Hematopoietic multipotent progenitor cell (in vitro differentiated cells): ENCODE results near the gene PEX11A. TPM values are rescaled to one million over a fixed set of nuclear protein-coding genes. Genes with fewer than 3 reads are reported as not detected.

Source experiments
- DNase-seq, 3 donors: peaks; one replicate each; pipeline ENCODE4 v3.0.0-alpha.2; 2011 to 2015; ENCODE audit warnings: low read depth in 2 of 3, low spot score in 2 of 3
- total RNA-seq: library from RNA; depleted of rRNA; stranded (reverse); fragments of >200 nt; gene quantifications from one replicate; pipeline ENCODE4 v1.2.3, GENCODE V29; 2012

PEX11A gene
- total RNA-seq, 1 donor = 9.7 TPM

DNA sequence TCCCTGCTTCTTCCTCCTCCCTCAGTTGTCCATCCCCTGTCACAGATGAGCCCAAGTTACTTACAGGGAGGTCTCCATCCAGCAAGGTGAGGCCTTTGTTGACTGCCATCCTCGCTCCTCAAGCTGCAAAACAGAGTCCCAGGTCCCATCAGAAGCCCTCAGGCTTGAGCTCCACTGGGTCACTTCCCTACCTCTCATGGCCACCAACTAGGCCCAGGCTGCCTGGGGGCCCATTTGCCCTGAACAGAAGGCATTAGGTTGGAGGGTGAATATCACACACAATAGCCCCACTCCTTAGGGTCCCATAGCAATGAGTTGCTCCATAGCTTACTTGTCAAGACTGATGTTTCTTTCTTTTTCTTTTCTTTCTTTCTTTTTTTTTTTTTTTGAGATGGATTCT is 13.2 kb downstream of the PEX11A start:
- no peak for DNase-seq

DNA sequence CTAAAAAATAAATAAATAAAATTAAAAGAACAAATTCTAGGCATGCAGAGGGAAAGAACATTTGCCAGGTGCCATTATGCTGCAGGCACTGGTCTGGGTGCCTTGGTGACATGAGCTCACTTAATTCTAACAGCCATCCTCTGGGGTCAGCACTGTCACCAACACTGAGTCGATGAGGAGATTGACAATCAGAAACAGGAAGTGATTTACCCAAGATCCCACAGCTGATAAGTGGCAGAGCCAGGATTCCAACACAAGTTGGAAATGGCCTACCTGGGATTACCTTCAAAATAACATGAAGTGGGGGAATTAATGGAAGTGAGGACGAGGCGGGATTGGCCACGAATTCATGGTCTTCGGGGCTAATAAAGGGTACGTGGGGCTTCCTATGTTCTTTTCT is 14.9 kb downstream of the PEX11A start:
- DNase-seq = no peak

DNA sequence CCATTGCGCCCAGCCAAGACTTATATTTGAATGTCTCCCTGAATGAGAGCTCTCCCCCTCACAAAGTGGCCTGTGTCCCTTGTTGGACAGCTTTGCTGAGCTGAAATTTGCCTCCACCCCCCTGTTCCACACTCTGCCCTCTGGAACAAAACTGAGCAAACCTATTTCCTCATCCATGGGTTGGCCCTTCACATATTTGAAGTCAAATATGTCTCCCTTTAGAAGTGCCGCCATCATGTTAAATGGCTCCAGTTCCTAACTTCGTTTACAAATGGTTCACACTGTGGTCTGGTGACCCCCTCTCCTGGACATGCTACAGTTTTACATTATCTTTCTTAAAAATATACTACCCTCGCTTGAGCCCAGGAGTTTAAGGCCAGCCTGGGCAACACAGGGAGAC is 16.0 kb downstream of the PEX11A start:
- DNase-seq = no peak

DNA sequence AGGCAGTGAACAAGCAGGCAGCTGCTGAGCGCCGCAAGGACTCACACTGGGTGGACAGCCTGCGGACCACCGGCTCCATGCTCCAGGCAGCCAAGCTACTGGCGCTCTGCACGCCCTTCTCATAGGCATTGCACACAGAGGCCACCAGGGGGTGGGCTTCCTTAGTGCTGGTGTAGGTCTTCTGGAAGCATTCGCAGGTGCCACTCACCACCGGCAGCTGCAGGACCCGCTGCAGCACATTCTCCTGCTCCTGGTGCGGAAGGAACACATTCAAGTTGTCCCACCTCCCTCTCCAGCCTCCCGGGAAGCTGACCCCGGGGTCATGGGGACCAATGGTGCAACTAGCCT is 17.4 kb downstream of the PEX11A start:
- DNase-seq = peak in 1 of 3 donors; percentile 64

DNA sequence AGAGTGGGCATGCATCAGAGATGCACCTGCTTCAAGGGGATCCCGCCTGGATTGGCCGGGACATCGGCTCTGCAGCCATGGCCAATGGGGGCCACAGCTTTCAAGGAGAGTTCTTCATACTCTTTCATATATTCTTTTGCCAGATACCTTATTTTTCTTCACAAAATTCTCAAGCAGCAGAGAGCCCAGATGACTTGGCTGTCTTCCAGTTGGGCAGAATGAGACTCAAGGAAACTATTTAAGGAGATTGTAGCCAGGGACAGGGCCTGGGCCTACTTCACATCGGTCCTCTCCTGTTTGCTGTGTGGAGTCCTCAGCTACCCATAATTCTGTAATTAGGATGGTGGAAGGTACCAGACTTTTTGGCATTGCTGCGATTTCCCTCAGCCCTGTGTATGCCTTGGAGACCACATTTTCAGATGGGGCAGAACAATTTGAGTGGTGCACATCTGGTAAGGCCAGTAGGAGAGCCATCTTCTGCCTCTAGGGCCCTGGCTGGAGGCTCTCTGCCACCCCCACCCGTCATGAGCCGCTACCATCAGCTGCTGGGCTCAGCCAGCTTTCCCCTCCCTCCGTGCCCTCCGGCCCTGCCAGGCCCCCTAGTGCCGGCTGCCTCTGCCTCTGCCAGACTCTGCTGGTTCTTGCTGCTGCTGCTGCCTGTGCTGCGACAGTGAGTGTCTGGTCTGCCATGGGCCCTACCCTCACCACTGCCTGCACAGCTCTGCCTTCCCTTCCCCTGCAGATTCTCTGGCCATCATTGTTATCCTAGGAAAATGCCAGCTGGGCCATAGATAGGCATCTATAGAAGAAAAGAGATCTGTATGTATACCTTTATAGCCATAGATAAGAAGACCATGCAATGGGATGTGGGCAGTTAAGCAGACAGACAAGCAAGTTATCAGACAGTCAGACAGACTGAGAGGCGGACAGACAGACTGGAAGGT is 18.1 kb downstream of the PEX11A start:
- no peak for DNase-seq

DNA sequence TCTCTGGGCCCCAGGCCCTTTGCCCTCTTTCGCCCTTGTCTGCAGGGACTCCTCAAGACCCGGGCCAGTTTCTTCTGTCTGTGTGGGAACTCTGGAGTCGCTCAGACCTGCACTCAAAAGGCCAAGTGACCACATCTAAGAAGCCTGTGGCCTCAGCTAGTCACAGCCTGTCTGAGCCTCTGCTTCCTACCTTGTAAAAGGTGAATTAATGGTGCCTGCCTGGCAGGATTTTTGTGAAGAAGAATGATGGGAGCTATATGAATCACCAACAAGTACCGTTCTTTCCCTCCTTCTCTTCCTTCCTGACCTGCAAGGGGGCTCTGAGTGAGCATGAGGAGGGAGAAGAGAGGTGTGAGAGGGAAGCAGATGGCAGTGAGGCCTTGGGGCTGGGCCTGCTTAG is 18.9 kb downstream of the PEX11A start:
- DNase-seq = no peak

DNA sequence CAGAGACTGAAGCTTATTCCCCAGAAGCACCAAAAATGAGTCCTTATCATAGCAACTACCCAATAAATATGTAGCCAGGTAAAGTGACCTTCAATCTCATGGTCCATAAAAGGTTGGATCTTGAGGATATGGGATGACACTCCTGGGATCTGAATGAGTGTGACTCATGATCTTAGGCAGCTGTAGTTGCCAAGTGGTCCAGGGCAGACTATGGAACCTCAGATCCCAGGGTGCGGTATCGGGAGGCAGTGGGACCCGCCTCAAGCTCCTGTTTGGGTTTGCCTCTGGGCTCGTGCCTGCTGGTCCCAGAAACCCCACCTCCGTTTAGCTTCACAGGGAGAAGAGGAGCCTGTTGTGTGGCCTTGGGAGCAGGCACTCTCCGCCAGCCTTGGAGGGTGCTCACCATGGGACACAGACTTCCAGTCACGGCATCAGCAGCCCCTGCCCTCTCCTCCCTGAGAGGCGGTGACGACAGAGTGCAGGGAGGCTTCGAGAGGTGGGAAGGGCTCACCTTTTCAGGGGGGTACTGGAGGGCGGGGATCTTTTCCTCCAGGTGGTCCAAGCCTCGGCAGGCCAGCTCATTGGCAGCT is 19.5 kb downstream of the PEX11A start:
- no peak for DNase-seq

DNA sequence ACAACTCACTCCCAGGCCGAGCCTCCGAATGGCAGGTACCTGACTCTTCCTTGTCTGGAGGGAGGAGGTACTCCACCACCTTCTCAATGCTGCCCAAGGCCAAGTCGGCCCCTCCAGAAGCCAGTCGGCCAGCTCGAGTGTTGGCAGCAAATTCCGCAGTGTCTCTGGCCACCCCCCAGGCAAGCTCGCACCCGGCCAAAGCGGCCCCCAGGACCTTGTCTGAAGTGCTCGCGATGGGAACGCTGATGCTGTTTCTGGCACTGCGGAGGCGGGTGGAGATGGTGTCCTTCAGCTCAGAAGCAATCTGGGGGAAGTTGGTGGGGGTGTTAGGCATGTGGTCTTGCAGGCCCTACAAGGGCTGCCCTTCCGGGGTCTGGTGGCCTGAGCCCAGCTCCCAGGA is 20.6 kb downstream of the PEX11A start:
- DNase-seq = no peak

DNA sequence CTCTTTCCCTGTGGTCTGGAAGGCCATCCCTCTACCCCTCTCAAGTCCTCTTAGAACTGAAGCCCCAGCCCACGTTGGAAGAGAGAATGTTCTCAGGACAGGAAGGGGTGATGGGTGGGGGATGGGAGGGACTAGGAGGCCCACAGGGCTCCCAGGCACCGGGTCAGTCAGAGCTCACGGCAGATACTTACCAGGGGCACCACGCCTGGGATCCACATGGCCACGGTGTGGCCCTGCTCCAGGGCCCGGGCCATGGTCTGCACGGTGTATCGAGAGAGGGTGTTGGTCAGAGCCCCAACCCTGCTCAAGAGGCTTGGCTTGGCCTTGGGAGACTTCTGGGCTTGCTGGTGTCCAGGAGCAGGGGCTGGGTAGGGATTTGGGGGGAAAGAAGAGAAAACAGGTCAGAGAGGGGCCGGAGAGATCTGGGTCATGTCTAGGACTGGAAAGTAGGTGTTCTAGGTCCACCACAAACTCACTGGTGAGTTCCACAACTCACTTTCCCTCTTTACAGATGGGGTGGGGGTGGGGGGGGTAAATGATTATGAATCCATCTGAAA is 21.2 kb downstream of the PEX11A start:
- DNase-seq = no peak

DNA sequence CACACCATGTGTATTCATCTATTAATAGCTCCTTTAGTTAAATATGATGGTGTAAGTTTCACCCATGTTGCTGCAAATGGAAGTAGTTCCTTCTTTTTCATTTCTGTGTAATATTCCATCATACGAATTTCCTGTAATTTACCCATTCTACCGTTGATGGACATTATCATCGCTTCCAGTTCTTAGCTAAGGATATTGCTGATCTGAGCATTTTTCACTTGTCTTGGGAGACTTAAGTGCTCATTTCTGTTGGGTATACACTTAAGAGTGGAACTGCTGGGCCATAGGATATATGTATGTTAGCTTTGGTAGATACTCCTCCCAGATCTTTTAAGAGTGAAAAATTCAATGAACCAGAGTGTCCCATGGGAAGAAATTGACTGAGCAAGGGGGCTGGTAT is 22.4 kb downstream of the PEX11A start:
- DNase-seq = no peak

DNA sequence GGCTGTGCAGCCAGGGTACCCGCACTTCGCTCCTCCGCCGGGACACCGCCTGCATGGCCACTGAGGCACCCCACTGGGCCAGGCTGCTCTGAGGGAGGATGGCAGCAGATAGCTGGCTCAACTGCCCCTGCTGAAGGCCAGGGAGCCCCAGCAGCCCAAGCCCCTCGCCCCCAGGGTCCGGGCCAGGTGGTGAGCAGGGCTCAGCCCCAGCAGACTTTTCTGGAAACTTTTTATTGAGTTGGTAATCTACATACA is 22.9 kb downstream of the PEX11A start:
- DNase-seq = no peak

DNA sequence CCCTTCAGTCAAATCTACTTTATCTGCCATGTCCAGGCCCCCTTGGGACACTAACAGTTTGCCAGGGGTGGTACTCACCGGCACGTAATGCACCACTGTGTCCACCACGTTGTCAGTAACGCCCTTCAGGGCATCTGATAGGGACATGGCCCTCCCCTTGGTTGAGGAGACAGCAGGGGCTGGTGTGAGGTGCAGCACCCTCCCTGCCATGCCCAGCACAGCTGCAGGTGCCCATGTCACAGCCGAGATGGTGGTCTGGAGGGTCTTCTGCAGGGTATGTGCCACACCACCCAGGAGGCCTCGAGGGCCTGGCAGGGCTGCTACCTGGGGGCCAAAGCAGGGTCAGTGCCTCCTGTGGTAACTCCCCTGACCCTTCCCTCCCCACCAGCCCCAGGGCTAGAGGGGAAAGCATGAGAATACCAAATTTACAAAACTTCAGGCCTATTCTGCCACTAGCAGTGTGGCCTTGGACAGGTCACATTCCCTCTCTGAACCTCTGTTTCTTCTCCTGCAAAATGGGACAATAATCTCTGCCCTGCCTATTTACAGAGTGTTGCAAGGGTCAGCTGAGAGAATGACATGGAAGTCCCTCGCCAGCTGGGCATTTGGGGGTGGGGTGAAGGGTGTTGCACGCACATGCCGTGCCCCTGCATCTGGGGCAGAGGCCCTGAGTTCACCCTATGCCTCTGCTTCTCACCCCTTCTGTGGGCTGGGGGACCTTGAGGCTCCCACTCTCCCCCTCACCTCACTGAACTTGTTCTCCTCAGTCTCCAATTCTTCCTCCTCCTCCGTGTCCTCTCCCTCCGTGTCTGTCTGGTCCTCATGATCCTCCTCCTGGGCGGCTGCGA is 23.5 kb downstream of the PEX11A start:
- DNase-seq = no peak

DNA sequence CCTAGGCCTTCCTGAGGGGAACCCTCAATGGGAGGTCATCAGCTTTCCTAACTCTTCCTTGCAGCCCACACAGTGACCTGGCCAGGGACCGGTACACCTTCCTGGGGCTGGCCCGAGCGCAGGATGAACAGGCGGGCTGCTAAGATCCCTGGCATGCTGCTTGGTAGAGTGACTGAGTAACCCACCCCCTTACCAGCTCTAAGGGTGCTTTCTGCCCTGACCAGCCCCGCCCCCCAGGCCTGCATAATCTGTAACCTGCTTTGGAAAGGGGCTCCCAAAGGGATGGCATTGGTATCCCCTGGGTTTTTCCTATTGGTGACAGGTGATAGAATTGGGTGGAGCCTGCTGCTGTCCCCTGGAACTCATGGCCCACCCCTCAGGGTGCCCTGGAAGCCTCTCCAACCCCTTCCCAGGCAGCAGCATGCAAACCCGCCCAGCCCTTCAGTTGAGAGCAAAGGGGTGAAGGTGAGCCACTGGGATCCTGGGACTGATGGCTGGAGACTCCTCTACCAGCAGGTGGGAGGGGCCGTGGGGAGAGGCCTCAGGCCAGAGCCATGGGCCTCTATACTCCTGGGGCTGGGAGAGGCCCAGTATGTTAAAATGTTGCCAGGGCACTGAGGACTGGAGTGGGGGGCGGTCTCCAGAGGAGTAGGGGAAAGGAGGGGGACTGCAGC is 24.2 kb downstream of the PEX11A start:
- no peak for DNase-seq

DNA sequence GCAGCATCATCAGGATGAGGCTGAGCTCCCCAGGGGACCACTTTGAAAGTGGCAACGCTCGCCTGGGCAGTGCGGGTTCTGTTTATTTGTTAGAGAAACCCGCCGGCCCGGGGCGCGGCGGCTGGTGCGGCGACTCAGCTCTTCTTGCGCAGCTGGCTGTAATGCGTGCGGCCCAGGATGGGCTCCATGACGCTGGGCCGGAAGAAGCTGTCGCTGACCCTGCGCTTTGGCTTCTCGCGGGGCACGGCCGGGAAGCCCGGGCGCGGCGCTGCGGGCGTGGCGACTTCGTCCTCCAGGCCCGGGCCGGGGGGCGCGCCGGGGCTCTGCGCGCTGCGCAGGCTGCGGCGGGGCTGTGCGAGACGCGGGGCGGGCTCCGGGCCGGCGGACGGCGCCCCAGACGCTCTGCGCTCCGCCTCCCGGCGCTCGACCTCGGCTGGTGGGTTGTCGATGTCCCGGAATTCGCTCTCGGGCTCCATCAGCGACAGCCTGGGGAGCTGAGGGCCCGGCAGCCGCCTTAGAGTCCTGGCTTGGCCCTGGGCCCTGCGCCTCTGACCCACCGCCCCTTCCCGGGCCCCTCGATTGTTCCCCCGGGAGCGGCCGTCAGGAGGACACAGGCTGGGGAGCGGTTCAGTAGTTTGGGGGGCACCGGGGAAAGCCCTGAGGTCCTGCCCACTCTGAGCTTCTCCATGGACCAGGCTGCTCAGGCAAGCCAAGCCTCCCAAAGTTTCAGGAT is 24.9 kb downstream of the PEX11A start:
- DNase-seq = peak in 2 of 3 donors; percentile 36 to 45

DNA sequence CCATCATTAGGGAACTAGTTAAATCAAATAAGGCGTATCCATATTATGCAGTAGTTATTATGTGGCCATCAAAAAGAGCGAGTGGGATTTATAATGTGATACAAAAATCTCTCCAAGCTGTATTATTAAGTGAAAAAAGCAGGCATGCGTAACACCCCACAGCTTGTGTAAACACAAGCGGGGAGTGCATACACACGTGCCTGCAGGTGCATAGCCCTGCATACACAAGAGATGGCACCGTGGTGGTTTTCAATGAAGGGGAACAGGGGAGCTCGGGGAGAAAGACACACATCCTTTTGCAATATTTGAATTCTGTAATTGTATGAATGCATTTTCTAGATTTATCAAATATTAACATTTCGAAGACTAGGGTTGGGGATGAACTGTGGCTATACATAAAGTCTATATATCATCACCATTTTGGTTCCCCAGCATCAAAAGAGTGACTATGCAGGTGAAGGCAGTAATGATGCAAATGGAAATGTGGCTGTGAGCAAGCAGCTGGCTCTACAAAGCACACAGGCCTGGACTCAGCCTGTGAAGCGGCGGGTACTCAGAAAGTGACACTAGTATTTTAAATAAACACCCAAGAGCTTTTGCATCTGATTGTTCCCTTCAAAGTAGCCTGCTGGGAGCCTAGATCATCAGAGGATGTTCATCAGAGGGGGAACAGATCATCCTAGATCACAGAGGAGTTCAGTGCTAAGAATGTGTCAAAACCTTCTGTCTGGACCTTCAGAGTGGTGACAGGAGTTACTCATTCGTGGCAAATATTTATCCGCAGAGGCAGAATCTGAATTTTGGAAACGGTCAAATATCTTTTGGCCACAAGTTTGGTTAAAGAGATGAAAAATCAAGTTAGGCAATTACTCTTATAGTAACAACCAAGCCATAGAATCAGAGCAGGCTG is 25.9 kb downstream of the PEX11A start:
- no peak for DNase-seq

DNA sequence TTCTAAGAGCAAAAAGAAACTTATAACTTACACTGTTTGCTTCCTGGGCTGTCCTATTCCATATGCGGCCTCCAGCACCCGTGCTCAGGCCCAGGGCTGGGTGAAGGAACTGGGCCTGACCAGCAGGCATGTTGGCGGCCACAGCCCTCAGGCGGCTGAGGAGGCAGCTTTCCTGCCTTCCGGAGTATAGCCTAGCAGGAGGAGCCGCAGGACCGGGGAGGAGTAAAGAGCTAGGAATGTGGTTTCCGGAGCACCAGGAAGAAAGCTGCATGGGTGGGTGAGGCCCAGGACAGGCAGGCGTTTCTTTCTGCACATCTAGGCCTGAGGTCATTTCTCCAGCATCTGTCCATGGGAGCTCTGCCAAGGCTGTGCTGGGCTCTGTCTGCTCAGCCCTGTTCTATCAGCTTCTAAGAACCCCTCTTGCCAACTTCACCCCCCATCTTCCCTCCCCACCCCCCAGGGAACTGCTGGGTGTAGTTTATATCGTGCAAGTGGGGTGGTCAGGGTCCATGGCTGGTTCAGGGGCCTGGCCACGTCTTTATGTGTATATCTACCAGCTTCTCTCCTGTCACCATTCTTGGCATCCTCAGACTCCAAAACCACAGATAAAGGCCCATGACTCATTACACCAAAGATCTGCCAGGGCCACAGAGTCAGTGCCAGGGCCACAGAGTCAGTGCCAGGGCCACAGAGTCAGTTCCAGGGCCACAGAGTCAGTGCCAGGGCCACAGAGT is 27.5 kb downstream of the PEX11A start:
- DNase-seq = peak in 1 of 3 donors; percentile 24

DNA sequence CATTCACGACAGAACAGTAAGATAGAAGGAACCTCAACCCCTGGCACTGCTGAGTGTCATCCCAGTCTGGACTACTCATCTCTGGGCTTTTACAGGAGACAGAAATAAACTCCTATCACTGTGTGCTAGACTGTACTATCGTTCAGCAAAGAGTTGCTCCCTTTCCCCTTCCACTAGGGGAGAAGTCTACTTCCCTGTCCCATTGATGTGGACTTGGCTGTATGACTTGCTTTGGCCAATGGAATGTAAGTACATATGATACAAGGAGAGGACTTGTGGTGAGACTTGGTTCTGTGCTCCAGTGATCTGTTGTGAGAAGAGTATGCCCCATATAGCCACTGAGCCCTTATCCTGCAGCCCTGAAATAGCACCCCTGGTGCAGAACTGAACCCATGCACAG is 30.0 kb downstream of the PEX11A start:
- DNase-seq = no peak

DNA sequence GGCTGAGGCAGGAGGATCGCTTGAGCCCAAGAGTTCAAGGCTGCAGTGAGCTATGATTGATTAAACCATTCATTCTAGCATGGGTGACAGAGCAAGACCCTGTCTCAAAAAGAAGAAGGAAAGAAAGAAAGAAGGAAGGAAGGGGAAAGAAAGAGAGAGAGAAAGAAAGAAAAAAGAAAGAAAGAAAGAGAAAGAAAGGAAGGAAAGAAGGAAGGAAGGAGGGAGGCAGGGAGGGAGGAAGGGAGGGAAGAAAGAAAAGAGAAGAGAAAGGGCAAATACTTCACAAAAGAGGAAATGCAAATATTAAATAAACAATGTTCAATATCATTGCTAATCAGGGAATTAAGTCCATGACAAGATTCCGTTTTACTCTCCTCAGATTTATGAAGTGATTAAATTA is 31.3 kb downstream of the PEX11A start:
- no peak for DNase-seq
